ENCODE measurements around the gene PNRC2.
"Not testable (repeated sequence)": the region's sequence is repeated elsewhere in the genome, so short reads cannot be mapped to it uniquely, and the experiment has no call there.

The PNRC2 gene

DNA sequence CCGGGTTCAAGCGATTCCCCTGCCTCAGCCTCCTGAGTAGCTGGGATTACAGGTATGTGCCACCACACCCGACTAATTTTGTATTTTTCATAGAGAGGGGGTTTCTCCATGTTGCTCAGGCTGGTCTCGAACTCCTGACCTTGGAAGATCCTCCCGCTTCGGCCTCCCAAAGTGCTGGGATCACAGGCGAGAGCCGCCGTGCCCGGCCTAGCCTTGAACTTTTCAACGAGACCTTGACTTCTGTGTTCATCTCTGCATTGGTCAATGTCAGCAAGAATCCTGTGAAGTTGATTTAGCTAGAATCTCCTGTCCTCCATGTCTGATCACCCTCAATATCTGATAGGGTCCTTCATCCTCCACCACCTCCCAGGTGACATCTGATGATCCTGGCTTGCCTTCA is 35.0 kb upstream of the PNRC2 start:
- Histone ChIP-seq H3K36me3 (ENCODE audit: control insufficient read depth, low read depth, low read length) (no peaks in the 10 kb centered on the region), H3K4me3 (ENCODE audit: low read length) (no peak overlapping the region), H3K4me1 (ENCODE audit: control insufficient read depth, low read depth, low read length) (no peaks in the 10 kb centered on the region), H3K27me3 (ENCODE audit: control insufficient read depth, insufficient read depth, low read length) (no peaks in the 10 kb centered on the region), H3K9ac (ENCODE audit: low read length) (no peak overlapping the region), H3K27ac (ENCODE audit: low read length) (no peak overlapping the region), H3K9me3 (ENCODE audit: control insufficient read depth, low read depth, low read length) (no peaks in the 10 kb centered on the region)

DNA sequence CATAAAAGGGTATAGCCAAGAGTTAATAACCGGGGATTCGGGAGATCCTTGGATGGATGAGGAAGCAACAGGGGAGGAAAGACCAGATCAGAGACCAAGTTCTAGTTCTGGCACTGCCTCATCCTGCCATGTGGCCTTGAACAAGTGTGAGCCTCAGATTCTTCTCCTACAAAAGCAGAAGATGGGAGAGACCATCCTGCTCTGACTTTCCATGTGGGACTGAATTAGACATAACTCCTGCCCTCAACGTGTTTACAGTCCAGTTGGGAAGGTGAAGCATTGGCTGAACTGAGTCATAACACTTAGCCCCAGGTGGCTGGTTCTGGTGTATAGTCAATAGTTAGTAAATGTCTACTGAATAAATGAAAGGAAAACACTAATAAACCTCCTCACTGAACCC is 34.3 kb upstream of the PNRC2 start:
- Histone ChIP-seq H3K9me3 (ENCODE audit: control insufficient read depth, low read depth, low read length) (no peaks in the 10 kb centered on the region), H3K9ac (ENCODE audit: low read length) (no peak overlapping the region), H3K27ac (ENCODE audit: low read length) (no peak overlapping the region), H3K4me1 (ENCODE audit: control insufficient read depth, low read depth, low read length) (no peaks in the 10 kb centered on the region), H3K4me3 (ENCODE audit: low read length) (no peak overlapping the region), H3K36me3 (ENCODE audit: control insufficient read depth, low read depth, low read length) (no peaks in the 10 kb centered on the region), H3K27me3 (ENCODE audit: control insufficient read depth, insufficient read depth, low read length) (no peaks in the 10 kb centered on the region)

DNA sequence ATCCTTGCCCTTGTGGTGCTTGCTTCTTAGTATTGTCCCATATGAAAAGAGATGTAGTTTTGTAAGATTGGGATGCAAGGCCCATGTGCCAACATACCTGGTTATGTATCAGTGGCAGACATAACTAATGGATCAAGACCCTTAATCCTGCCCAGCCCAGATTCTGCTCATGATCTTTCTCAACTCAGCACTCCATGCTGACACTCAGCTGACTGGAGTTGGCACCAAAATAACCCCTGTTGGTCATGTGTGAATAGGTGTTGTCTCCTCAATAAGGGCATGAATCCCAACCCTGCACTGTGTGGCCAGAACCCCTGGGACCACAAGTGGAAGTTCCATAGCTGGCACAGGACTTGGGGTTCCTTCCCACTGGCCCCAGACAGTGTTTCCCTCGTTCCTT is 32.5 kb upstream of the PNRC2 start:
- no peaks in the 10 kb centered on the region for H3K27me3 ChIP-seq (ENCODE audit: control insufficient read depth, insufficient read depth, low read length)
- H3K9me3 ChIP-seq (ENCODE audit: control insufficient read depth, low read depth, low read length) = no peaks in the 10 kb centered on the region
- H3K4me3 ChIP-seq (ENCODE audit: low read length) = no peak overlapping the region
- H3K27ac ChIP-seq (ENCODE audit: low read length) = no peak overlapping the region
- H3K4me1 ChIP-seq (ENCODE audit: control insufficient read depth, low read depth, low read length) = no peaks in the 10 kb centered on the region
- no peak overlapping the region for H3K9ac ChIP-seq (ENCODE audit: low read length)
- no peaks in the 10 kb centered on the region for H3K36me3 ChIP-seq (ENCODE audit: control insufficient read depth, low read depth, low read length)

DNA sequence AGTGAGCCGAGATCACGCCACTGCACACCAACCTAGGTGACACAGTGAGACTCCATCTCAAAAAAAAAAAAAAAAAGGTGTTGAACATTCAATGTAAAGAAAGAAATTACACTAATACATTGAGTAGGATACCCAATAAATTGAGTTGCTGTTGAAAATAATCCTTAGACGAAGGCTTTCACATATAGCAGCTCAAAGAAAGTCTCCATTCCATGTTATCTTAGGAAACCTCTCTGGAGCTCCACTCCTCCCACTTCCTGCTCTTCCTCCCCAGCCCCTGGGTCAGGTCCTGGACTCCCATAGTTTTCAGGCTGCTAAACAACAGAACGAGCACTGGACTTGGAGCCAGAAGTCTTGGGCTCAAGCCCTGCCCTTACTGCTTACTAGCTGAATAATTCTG is 30.8 kb upstream of the PNRC2 start:
- H3K27ac ChIP-seq (ENCODE audit: low read length) = no peak overlapping the region
- no peaks in the 10 kb centered on the region for H3K9me3 ChIP-seq (ENCODE audit: control insufficient read depth, low read depth, low read length)
- H3K9ac ChIP-seq (ENCODE audit: low read length) = no peak overlapping the region
- no peaks in the 10 kb centered on the region for H3K27me3 ChIP-seq (ENCODE audit: control insufficient read depth, insufficient read depth, low read length)
- H3K36me3 ChIP-seq (ENCODE audit: control insufficient read depth, low read depth, low read length) = no peaks in the 10 kb centered on the region
- H3K4me1 ChIP-seq (ENCODE audit: control insufficient read depth, low read depth, low read length) = no peaks in the 10 kb centered on the region
- H3K4me3 ChIP-seq (ENCODE audit: low read length) = no peak overlapping the region

DNA sequence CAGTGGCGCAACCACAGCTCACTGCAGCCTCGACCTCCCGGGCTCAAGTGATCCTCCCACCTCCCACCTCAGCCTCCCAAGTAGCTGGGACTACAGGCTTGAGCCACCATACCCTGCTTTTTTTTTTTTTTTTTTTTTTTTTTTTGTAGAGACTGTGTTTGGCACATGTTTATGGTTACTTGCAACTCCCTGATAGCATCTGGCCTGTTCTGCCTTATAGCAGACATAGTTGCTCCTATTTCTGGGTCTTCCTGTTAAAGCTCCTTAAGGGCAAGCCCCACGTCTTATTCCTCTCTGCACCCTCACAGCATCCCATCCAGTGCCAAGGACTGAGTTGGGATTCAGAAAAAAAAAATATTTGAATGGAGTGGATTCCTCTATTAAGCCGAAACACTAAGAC is 29.4 kb upstream of the PNRC2 start:
- no peaks in the 10 kb centered on the region for H3K27me3 ChIP-seq (ENCODE audit: control insufficient read depth, insufficient read depth, low read length)
- H3K27ac ChIP-seq (ENCODE audit: low read length) = no peak overlapping the region
- no peaks in the 10 kb centered on the region for H3K4me1 ChIP-seq (ENCODE audit: control insufficient read depth, low read depth, low read length)
- H3K9me3 ChIP-seq (ENCODE audit: control insufficient read depth, low read depth, low read length) = no peaks in the 10 kb centered on the region
- H3K9ac ChIP-seq (ENCODE audit: low read length) = no peak overlapping the region
- H3K4me3 ChIP-seq (ENCODE audit: low read length) = no peak overlapping the region
- H3K36me3 ChIP-seq (ENCODE audit: control insufficient read depth, low read depth, low read length) = no peaks in the 10 kb centered on the region

DNA sequence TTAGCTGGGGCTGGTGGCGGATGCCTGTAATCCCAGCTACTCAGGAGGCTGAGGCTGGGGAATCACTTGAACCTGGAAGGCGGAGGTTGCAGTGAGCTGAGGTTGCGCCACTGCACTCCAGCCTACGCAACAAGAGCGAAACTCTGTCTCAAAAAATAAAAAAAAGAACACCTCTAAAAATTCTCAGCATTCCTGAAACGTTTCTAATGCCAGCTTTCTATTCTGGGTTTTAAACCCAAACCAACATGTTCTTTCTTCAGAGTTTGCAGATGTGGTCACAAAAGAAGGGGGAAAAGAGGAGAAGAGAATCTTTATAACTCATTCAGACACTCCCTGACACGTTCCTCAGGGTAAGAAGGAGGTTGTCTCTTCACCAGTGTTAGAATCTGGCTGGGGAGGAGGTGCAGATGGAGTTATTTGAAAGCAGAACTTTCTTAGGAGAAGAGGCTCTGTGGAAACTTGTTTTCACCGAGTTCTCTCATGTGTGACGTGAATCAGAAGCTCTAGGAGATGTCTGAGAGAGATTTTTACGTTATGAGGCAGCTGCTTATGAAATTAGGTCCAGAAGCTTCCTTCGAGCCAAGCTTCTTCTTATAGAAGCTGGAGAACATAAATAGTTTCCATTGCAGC is 28.7 kb upstream of the PNRC2 start:
- H3K36me3 ChIP-seq (ENCODE audit: control insufficient read depth, low read depth, low read length) = no peaks in the 10 kb centered on the region
- no peaks in the 10 kb centered on the region for H3K27me3 ChIP-seq (ENCODE audit: control insufficient read depth, insufficient read depth, low read length)
- H3K9me3 ChIP-seq (ENCODE audit: control insufficient read depth, low read depth, low read length) = no peaks in the 10 kb centered on the region
- no peak overlapping the region for H3K27ac ChIP-seq (ENCODE audit: low read length)
- H3K9ac ChIP-seq (ENCODE audit: low read length) = no peak overlapping the region
- H3K4me1 ChIP-seq (ENCODE audit: control insufficient read depth, low read depth, low read length) = no peaks in the 10 kb centered on the region
- no peak overlapping the region for H3K4me3 ChIP-seq (ENCODE audit: low read length)

DNA sequence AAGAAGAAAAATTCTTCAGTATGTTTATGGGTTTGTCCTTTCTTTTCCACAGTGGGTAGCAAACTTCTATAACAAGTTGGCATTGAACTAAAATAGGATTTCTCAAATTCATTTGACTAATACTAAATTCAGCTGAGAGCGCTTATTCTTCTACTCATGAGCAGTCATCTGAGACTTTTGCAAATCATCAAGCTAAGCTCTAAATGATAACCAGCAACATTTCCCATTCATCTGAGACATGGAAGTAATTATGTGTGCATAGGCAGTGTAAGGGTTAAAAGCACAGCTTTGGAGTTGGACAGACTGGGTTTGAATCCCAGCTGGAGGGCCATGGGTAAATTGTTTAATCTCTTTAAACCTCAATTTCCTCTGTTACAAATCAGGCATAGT is 28.1 kb upstream of the PNRC2 start:
- Histone ChIP-seq H3K27me3 (ENCODE audit: control insufficient read depth, insufficient read depth, low read length) (no peaks in the 10 kb centered on the region), H3K4me1 (ENCODE audit: control insufficient read depth, low read depth, low read length) (peaks cover under 1% of the 10 kb centered on the region), H3K4me3 (ENCODE audit: low read length) (no peak overlapping the region), H3K9me3 (ENCODE audit: control insufficient read depth, low read depth, low read length) (no peaks in the 10 kb centered on the region), H3K36me3 (ENCODE audit: control insufficient read depth, low read depth, low read length) (no peaks in the 10 kb centered on the region), H3K27ac (ENCODE audit: low read length) (no peak overlapping the region), H3K9ac (ENCODE audit: low read length) (no peak overlapping the region)

DNA sequence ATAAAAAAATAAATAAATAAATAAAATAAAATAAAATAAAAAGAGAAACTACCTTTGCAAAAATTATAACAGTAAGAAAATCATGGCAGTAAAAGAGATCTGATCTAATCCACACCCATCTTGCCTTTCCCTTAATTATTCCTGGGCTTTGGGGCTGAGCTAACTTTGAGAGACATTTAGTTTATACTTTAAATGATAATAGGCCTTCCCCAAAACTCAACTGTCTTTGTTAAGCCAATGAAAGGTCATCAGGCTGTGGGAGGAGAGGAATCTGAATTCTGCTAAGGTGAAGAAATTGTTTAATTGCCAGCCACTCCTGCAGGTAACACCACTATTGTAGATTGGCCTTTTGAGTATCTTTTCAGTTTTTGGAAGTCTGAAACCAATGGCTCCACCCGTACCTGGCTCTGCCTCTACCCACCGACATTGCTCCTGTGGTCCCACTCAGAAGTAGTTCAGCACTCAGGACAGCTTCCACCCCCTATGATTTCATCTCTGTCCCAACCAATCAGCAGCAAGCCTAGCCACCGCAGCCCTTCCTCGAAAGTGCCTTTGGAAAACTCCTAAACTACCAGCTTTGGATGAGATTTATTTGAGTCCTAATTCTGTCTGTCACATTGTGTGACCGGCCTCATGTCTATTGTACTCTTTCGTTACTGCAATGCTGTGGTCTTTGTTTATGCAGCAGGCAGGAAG is 23.0 kb upstream of the PNRC2 start:
- Histone ChIP-seq H3K27me3 (ENCODE audit: control insufficient read depth, insufficient read depth, low read length) (no peaks in the 10 kb centered on the region), H3K4me3 (ENCODE audit: low read length) (peak overlapping the region; percentile 27), H3K9me3 (ENCODE audit: control insufficient read depth, low read depth, low read length) (no peaks in the 10 kb centered on the region), H3K4me1 (ENCODE audit: control insufficient read depth, low read depth, low read length) (peaks cover 9% of the 10 kb centered on the region), H3K27ac (ENCODE audit: low read length) (no peak overlapping the region), H3K9ac (ENCODE audit: low read length) (no peak overlapping the region), H3K36me3 (ENCODE audit: control insufficient read depth, low read depth, low read length) (no peaks in the 10 kb centered on the region)

DNA sequence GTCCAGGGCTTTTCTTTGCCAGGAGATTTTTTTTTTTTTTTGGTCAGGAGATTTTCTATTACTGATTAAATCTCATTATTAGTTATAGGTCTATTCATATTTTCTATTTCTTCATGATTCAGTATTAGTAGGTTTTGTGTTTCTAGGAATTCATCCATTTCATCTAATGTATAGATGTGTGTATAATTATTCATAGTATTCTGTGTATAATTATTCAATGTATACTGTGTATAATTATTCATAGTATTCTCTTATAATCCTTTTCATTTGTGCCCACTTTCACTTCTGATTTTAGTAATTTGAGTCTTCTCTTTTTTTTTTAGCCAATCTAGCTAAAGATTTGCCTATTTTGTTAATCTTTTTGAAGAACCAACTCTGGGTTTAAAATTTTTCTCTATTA is 12.3 kb upstream of the PNRC2 start:
- no peaks in the 10 kb centered on the region for H3K4me1 ChIP-seq (ENCODE audit: control insufficient read depth, low read depth, low read length)
- no peak overlapping the region for H3K27ac ChIP-seq (ENCODE audit: low read length)
- no peaks in the 10 kb centered on the region for H3K36me3 ChIP-seq (ENCODE audit: control insufficient read depth, low read depth, low read length)
- no peak overlapping the region for H3K4me3 ChIP-seq (ENCODE audit: low read length)
- no peaks in the 10 kb centered on the region for H3K27me3 ChIP-seq (ENCODE audit: control insufficient read depth, insufficient read depth, low read length)
- H3K9ac ChIP-seq (ENCODE audit: low read length) = no peak overlapping the region
- H3K9me3 ChIP-seq (ENCODE audit: control insufficient read depth, low read depth, low read length) = no peaks in the 10 kb centered on the region

DNA sequence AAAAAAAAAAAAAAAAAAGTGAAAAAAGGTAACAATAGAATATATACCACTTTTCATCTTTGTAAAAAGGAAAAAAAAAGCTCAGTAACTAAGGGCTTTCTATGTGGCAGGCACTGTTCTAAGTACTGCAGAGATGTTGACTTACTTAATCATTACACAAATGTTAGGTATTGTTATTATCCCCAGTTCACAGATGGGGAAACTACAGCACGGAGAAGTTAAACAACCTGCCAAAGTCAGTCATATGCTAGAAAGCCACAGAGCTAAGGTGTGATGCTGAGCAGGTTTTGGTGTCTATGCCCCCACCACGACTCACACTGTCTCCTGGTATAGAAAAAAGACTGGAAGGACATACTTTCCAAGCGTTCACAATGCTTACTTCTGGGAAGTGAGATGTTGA is 6.6 kb upstream of the PNRC2 start:
- H3K36me3 ChIP-seq (ENCODE audit: control insufficient read depth, low read depth, low read length) = no peaks in the 10 kb centered on the region
- H3K4me1 ChIP-seq (ENCODE audit: control insufficient read depth, low read depth, low read length) = no peaks in the 10 kb centered on the region
- H3K9ac ChIP-seq (ENCODE audit: low read length) = no peak overlapping the region
- H3K4me3 ChIP-seq (ENCODE audit: low read length) = no peak overlapping the region
- H3K9me3 ChIP-seq (ENCODE audit: control insufficient read depth, low read depth, low read length) = no peaks in the 10 kb centered on the region
- no peak overlapping the region for H3K27ac ChIP-seq (ENCODE audit: low read length)
- no peaks in the 10 kb centered on the region for H3K27me3 ChIP-seq (ENCODE audit: control insufficient read depth, insufficient read depth, low read length)

DNA sequence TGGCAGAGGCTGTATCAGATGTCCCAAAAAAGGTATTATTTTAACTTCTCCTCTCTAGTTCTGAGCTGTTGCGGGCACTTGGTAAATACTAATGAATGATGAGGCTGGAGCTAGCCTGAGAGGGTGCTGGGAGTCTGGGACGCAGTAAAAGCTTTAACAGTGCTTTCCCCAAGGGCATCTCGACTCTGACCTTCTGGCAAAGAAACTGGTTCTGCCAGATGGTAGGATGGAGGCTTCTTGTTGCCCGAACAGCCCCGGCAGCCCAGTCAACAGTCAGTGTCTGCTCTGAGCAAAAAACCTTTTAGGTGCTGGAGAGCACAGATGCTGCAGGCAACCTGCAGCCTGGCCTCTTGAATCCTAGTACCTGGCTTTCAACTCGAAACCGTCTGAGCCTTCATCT is 2.5 kb upstream of the PNRC2 start:
- Histone ChIP-seq H3K27ac (ENCODE audit: low read length) (no peak overlapping the region), H3K9me3 (ENCODE audit: control insufficient read depth, low read depth, low read length) (no peaks in the 10 kb centered on the region), H3K27me3 (ENCODE audit: control insufficient read depth, insufficient read depth, low read length) (no peaks in the 10 kb centered on the region), H3K9ac (ENCODE audit: low read length) (no peak overlapping the region), H3K4me1 (ENCODE audit: control insufficient read depth, low read depth, low read length) (no peaks in the 10 kb centered on the region), H3K4me3 (ENCODE audit: low read length) (no peak overlapping the region), H3K36me3 (ENCODE audit: control insufficient read depth, low read depth, low read length) (peaks cover 9% of the 10 kb centered on the region)

DNA sequence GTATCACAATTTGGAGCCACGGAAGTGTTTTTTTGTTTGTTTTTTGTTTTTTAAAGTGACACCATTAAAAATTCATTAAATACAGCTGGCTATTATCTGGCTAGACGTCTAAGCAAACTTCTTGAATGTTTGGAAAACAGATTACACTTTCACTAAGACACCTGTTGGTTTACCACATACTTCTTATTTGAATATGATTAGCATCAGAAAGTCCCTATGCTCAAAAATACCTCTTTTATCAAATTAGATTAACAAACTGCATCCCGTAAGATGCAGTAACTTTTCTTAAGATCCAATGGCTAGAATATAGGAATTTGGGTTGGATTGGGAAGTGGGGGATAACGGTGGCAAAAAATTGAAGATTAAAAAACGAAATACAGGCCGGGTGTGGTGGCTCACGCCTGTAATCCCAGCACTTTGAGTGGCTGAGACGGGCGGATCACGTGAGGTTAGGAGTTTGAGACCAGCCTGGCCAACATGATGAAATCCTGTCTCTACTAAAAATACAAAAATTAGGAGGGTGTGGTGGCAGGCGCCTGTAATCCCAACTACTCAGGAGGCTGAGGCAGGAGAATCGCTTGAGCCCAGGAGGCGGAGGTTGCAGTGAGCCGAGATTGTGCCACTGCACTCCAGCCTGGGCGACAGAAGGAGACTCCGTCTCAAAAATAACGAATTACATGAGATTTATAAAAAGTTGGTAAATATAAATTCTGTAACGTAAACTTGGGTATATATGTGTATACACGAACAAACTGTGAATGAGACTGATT is 1.4 kb upstream of the PNRC2 start:
- not testable (repeated sequence) for H3K9me3 ChIP-seq (ENCODE audit: control insufficient read depth, low read depth, low read length); H3K27me3 ChIP-seq (ENCODE audit: control insufficient read depth, insufficient read depth, low read length); H3K4me1 ChIP-seq (ENCODE audit: control insufficient read depth, low read depth, low read length)
- Histone ChIP-seq H3K27ac (ENCODE audit: low read length) (peak overlapping the region; percentile 89), H3K4me3 (ENCODE audit: low read length) (peak overlapping the region; percentile 87), H3K9ac (ENCODE audit: low read length) (peak overlapping the region; percentile 98), H3K36me3 (ENCODE audit: control insufficient read depth, low read depth, low read length) (peaks cover 14% of the 10 kb centered on the region)

Measured in iPS-18a (cell line).